Breast epithelium (tissue), 4 donors: ENCODE data around the gene TPPP3. TPM values are rescaled to one million over a fixed set of nuclear protein-coding genes. Genes with fewer than 3 reads are reported as not detected.
A peak's percentile ranks its signal among the peaks of the same experiment; 100 is the strongest.
"Not testable (repeated sequence)": the region's sequence is repeated elsewhere in the genome, so short reads cannot be mapped to it uniquely, and the experiment has no call there.

Source experiments
- DNase-seq, 2 donors: peaks; one replicate each; pipeline ENCODE4 v3.0.0-alpha.2; 2019; ENCODE audit warnings: low spot score in 2 of 2
- H3K27ac ChIP-seq, 2 donors: fragments of 200-600 bp; sonication (generic) in 1 of 2; one replicate each; pipeline ENCODE4 v1.5.1; 2016 to 2019; ENCODE audit warnings: mild to moderate bottlenecking in 1 of 2
- H3K27me3 ChIP-seq, 2 donors: fragments of 200-600 bp; sonication (generic) in 1 of 2; one replicate each; pipeline versions ENCODE4 v1.5.1 to v1.6.0; 2017 to 2019; ENCODE audit warnings: control low read depth in 1 of 2, mild to moderate bottlenecking in 1 of 2
- H3K36me3 ChIP-seq: fragments of 200-600 bp; one replicate; pipeline ENCODE4 v1.5.1; 2019
- H3K4me1 ChIP-seq, 2 donors: fragments of 200-600 bp; sonication (generic); one replicate each; pipeline ENCODE4 v1.5.1; 2016 to 2019; ENCODE audit warnings: control low read depth in 1 of 2
- H3K4me3 ChIP-seq, 3 donors: fragments of 200-600 bp; sonication (generic); 1 replicate in 2 of 3; 2 replicates in 1 of 3; pipeline ENCODE4 v1.5.1; 2016 to 2019; ENCODE audit warnings: mild to moderate bottlenecking in 3 of 3, moderate library complexity in 2 of 3
- H3K9me3 ChIP-seq, 2 donors: fragments of 200-600 bp; sonication (generic) in 1 of 2; one replicate each; pipeline ENCODE4 v1.5.1; 2016 to 2019; ENCODE audit warnings: control low read depth in 1 of 2
- POLR2A ChIP-seq: fragments of 450-650 bp; IDR thresholded peaks from one replicate; pipeline ENCODE4 v1.6.1; 2016; ENCODE audit warnings: antibody characterized with exemption, mild to moderate bottlenecking, moderate library complexity
- POLR2AphosphoS5 ChIP-seq, 3 donors: sonication (generic); formaldehyde crosslinking; IDR thresholded peaks; one replicate each; pipeline ENCODE4 v1.6.1; 2017; ENCODE audit warnings: antibody characterized with exemption in 3 of 3
- intact Hi-C: fragments of 100-400 bp; cut with DNase I; formaldehyde crosslinking; loops from one replicate; pipeline ENCODE4 v1.15.1; 2023; ENCODE audit warnings: low total_unique reads
- total RNA-seq, 3 donors: library from RNA; depleted of rRNA; stranded (reverse); fragments of >200 nt; gene quantifications; one replicate each; pipeline ENCODE4 v1.1.0, GENCODE V29; 2016
- TF ChIP-seq, protein P1 (sequence below), 3 donors: fragments of 450-650 bp; IDR thresholded peaks; one replicate each; pipeline ENCODE4 v1.5.1; 2016 to 2017; ENCODE audit warnings: antibody characterized with exemption in 3 of 3, mild to moderate bottlenecking in 3 of 3, moderate library complexity in 3 of 3

TPPP3 gene
- total RNA-seq, 3 donors from 2014 or later, result 1.3 to 6.9 (median 3.6) TPM

DNA sequence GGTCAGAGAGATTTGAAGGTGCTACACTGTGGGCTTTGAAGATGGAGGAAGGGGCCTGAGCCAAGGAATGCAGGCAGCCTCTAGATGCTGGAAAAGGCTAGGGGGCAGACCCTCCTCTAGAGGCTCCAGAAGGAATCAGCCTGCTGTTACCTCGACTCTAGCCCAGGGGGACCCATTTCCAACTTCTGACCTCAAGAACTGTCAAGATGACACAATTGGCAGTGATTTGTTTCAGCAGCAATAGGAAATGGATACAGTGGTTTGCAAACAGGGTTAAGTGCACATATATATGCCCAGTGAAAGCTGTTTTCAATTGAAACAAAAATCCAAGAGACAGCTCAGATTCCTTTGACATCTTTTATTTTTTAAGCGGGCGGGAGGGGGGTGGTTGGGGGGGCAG lies 26.6 kb upstream of the TPPP3 start:
- Histone ChIP-seq H3K27ac (no peak overlapping the region), H3K4me1 (no peaks in the 10 kb centered on the region), H3K27me3 (no peaks in the 10 kb centered on the region), H3K36me3 (no peaks in the 10 kb centered on the region), H3K4me3 (no peak overlapping the region), H3K9me3 (no peaks in the 10 kb centered on the region)
- TF ChIP-seq POLR2AphosphoS5 (IDR thresholded peaks at IDR 0.05), result no peak
- TF ChIP-seq POLR2A, result no peak
- TF ChIP-seq, protein P1, sequence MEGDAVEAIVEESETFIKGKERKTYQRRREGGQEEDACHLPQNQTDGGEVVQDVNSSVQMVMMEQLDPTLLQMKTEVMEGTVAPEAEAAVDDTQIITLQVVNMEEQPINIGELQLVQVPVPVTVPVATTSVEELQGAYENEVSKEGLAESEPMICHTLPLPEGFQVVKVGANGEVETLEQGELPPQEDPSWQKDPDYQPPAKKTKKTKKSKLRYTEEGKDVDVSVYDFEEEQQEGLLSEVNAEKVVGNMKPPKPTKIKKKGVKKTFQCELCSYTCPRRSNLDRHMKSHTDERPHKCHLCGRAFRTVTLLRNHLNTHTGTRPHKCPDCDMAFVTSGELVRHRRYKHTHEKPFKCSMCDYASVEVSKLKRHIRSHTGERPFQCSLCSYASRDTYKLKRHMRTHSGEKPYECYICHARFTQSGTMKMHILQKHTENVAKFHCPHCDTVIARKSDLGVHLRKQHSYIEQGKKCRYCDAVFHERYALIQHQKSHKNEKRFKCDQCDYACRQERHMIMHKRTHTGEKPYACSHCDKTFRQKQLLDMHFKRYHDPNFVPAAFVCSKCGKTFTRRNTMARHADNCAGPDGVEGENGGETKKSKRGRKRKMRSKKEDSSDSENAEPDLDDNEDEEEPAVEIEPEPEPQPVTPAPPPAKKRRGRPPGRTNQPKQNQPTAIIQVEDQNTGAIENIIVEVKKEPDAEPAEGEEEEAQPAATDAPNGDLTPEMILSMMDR (IDR thresholded peaks at IDR 0.05), result no peak
- intact Hi-C loops, result loop anchor here (10.0 kb wide), 1 partner anchor 245 kb away; the partner anchor contains the start of gene NOL3
- DNase-seq, result no peak

DNA sequence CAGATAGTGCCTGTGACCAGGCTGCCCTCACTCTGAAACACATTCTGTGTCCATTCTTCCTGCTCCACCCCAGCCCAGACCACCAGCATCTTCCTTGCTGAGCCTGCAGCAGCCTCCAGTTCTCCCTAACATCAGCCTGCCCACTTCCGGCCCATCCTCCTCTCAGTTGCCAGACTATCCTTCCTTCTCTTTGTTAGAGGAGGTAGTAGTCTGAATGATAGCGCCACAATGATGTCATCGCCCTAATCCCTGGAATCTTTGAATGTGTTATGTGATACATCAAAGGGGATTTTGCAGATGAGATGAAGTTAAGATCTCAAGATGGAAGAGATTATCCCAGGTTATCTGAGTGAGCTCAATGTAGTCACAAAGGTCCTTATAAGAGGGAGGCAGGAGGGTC lies 26.2 kb upstream of the TPPP3 start:
- TF ChIP-seq, protein P1 (IDR thresholded peaks at IDR 0.05), result no peak
- TF ChIP-seq POLR2A, result no peak
- TF ChIP-seq POLR2AphosphoS5 (IDR thresholded peaks at IDR 0.05), result no peak
- H3K4me1 ChIP-seq, result no peaks in the 10 kb centered on the region
- no peak overlapping the region for H3K27ac ChIP-seq
- no peaks in the 10 kb centered on the region for H3K36me3 ChIP-seq
- H3K9me3 ChIP-seq, result no peaks in the 10 kb centered on the region
- intact Hi-C loops, result loop anchor here (10.0 kb wide), 1 partner anchor 245 kb away; the partner anchor contains the start of gene NOL3
- no peaks in the 10 kb centered on the region for H3K27me3 ChIP-seq
- DNase-seq, result no peak
- H3K4me3 ChIP-seq, result no peak overlapping the region

DNA sequence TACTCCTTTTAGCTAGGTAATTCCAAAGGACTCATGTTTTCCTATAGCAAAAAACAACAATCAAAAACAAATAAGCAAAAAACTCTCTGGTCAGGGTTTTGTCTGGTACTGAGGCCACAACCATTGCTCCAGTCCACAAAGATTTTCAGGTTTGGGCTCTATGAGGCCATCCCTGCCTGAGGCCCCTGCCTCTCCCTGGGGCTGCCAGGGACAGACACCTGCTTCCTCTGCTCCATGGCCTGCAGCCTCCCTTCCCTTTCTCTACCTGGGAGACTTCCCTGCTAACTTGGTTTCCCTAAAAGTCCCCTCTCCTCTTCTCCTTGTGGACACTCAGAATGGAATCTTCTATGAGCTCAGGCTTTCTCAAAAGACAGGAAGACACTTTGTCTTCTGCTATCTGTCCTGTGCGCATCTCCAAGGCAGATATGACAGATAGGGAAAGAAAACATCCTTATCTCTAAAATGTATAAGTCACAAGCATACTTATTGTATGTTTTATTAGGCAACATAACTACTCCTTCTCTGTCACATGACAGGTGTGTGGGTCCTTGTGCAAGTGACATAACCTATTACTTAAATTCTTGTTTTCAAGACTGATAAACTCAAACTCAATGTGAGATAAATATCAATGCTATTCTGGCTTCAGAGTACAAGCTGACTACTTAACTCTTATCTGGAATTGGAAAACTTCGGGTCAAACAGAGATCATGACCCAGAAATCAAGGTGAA lies 24.2 kb upstream of the TPPP3 start:
- no peaks in the 10 kb centered on the region for H3K4me1 ChIP-seq
- TF ChIP-seq POLR2A (no peak), POLR2AphosphoS5 (IDR thresholded peaks at IDR 0.05) (no peak)
- TF ChIP-seq, protein P1 (IDR thresholded peaks at IDR 0.05), result no peak
- H3K4me3 ChIP-seq, result no peak overlapping the region
- DNase-seq, result no peak
- intact Hi-C loops, result loop anchor here (10.0 kb wide), 1 partner anchor 243 kb away; the partner anchor contains the start of gene NOL3
- no peaks in the 10 kb centered on the region for H3K9me3 ChIP-seq
- no peaks in the 10 kb centered on the region for H3K36me3 ChIP-seq
- H3K27ac ChIP-seq, result peak overlapping the region in 1 of 2 donors; percentile 32
- H3K27me3 ChIP-seq, result no peaks in the 10 kb centered on the region

DNA sequence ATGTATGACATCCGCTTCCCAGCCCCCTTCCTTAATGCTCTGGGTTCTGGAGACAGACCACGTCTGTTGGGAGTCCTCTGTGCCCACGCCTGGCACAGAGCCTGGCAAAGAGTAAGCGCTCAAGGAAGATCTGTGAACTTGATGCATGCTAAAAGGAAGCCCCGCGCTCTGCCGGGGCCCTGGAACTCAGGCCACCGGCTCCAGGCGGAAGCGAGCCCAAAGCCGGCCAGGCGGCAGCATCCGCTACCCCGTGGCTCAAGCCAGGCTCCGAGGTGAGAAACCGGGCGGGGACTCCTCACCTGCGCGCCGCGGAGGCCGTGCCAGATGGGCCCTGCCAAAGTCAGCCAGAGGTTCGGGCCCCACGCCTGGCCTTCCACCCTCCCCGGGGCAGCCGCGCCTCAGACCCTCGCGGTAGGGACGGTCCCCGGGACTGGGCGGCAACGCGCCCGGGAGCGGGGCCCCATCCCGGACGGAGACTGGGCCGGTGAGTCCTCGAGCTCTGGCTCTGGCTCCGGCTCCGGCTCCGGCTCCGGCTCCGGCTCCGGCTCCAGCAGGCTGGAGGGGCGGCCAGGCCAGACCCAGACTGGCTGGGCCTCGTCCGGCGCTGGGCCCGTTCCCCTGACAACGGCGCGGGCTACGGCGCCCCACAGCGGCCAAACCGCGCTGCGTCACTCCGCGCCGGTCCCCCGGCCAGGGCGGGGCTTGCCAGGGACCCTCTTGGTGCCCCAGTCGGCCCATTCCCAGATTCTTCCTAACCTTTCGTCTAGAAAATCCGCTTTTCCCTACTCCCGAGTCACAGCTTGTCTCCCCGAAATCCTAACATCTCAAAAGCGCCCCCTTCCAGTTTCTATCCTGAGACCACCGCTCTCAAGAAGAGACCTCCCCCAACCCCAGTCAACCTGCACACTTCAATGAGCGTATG lies 22.8 kb upstream of the TPPP3 start, which contains the start of gene ZDHHC1:
TSS of gene ZDHHC1 (minus strand) at position 606 of the 922 bp plus-strand sequence. CDS start 8,702 bp downstream, outside the sequence.
- TF ChIP-seq POLR2AphosphoS5 (IDR thresholded peaks at IDR 0.05) (peak in 1 of 3 donors; percentile 83), POLR2A (peak; percentile 44)
- TF ChIP-seq, protein P1 (IDR thresholded peaks at IDR 0.05), result peak in 2 of 3 donors; percentile 40 to 52
- Histone ChIP-seq H3K9me3 (no peaks in the 10 kb centered on the region), H3K27me3 (no peaks in the 10 kb centered on the region), H3K4me1 (no peaks in the 10 kb centered on the region), H3K27ac (peak within 1 kb of the TSS; percentile 95 to 97), H3K4me3 (peak within 1 kb of the TSS; percentile 78 to 96 (median 79)), H3K36me3 (no peaks in the 10 kb centered on the region)
- intact Hi-C loops, result loop anchor here (10.0 kb wide), 1 partner anchor 241 kb away; the partner anchor contains the start of gene NOL3
- peak; percentile 51 to 77 for DNase-seq

DNA sequence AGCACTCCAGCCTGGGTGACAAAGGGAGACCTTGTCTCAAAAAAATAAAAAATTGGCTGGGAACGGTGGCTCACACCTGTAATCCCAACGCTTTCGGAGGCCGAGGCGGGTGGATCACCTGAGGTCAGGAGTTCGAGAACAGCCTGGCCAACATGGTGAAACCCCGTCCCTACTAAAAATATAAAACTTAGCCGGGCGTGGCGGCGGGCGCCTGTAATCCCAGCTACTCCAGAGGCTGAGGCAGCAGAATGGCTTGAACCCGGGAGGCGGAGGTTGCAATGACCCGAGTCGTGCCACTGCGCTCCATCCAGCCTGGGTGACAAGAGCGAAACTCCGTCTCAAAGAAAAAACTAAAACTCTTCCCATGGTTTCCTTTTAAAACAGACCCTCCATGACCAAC lies 22.1 kb upstream of the TPPP3 start:
- Histone ChIP-seq H3K4me3 (peak overlapping the region; percentile 78 to 96 (median 79)), H3K27ac (peak overlapping the region; percentile 95 to 97)
- not testable (repeated sequence) for H3K36me3 ChIP-seq, H3K4me1 ChIP-seq, DNase-seq, H3K9me3 ChIP-seq, H3K27me3 ChIP-seq
- intact Hi-C loops, result loop anchor here (10.0 kb wide), 1 partner anchor 241 kb away; the partner anchor contains the start of gene NOL3
